Stromal cell of bone marrow (primary cell): ENCODE measurements around the gene TAS2R19.
A peak's percentile ranks its signal among the peaks of the same experiment; 100 is the strongest.
"Not testable (repeated sequence)": the region's sequence is repeated elsewhere in the genome, so short reads cannot be mapped to it uniquely, and the experiment has no call there.

Experiments
- DNase-seq: peaks from one replicate; pipeline ENCODE4 v3.0.0-alpha.2; 2012; ENCODE audit warnings: low read depth

The TAS2R19 gene, protein sequence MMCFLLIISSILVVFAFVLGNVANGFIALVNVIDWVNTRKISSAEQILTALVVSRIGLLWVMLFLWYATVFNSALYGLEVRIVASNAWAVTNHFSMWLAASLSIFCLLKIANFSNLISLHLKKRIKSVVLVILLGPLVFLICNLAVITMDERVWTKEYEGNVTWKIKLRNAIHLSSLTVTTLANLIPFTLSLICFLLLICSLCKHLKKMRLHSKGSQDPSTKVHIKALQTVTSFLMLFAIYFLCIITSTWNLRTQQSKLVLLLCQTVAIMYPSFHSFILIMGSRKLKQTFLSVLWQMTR

DNA sequence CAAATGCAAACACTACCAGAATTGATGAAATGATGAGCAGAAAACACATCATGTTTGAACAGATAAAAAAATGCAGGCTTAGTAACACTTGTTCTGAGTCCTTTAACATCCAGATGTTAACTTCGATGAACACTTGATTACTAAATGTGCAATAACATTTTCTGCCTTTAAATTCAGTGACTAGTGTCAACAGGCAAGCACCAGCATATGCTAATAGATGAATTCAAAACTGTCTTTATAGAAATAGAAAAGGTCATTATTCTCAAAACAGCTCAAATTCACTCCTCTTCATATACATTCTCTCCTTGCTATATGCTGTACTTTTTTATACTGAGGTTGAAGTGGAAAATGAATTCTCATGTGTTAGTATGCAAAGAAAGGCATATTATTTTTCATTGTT is at the start of gene TAS2R19:
TSS of gene TAS2R19 (minus strand) at position 101 of the 400 bp plus-strand sequence. CDS start at position 52, 49 bp downstream.
- DNase-seq: no peak

DNA sequence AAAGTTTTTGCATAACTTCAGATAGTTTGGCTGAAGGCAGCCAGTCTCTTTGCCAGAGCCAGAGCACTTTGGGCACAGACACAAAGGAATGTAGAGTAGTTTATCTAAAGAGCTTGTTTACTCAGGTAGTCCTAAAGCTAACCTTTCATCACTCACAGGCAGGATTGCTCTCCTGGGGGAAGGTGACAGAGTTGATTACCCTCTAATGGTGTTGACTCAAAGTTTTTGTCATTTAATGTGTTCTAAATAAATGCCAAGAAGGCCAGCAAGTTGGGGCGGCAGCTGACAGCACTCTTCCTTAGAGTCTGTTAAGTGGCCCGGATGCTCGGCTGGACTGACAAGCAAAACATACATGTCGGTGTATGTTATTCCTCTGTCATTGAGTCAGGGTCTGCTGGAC is 49.0 kb upstream of the TAS2R19 start:
- no peak for DNase-seq

DNA sequence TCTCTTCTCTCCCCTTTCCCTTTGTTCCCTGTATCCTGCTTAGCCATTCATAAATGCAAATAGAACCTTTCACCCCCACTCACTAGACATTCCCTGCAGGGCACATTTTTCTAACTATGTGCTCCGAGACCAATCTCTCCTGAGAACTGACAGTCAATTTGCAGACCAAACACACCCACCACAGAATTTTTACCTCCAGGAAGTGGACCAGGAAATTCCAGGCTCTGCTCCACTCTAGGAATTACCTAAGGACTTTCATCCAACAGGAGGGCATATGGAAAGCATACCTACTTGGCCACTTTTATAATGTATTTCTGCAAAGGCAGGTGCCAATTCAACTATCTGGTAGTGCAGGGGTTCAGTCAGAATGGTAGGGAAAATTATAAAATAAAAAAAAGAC is 48.6 kb upstream of the TAS2R19 start:
- no peak for DNase-seq

DNA sequence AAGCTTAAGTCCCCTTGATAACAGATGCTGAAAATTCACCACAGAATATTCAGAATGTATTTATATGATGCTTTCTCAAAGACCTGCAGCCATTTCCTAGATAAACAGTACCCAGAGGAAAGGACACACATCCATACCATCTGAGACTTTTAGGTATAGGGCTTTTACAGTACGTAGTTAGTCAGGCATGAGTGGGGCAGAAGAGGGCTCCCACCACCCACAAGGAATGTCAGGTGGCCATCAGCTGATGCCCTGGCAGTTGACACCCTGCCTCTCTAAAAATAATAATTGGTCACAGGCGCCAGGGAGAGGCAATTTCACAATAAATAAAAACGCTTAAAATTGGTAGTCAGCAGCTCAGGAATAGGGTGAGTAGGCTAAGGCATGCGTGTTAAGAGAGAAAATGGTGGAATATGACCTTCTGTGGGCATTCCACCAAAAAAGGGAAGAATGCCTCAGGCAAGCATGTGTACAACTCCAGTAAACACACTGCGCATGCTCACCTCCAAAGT is 47.5 kb upstream of the TAS2R19 start:
- no peak for DNase-seq

DNA sequence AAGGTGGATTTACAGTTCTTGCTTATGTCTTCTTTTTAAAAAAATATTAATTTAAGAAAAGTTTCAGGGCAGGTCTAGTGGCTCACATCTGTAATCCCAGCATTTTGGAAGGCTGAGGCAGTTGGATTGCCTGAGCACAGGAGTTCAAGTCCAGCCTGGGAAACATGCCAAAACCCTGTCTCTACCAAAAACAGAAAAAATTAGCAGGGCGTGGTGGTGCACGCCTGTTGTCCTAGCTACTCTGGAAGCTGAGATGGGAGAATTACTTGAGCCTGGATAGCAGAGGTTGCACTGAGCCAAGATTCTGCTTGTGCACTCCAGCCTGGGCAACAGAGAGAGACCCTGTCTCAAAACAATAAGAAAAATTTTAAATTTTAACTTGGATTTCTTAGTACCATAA is 45.1 kb upstream of the TAS2R19 start:
- peak; percentile 3 for DNase-seq

DNA sequence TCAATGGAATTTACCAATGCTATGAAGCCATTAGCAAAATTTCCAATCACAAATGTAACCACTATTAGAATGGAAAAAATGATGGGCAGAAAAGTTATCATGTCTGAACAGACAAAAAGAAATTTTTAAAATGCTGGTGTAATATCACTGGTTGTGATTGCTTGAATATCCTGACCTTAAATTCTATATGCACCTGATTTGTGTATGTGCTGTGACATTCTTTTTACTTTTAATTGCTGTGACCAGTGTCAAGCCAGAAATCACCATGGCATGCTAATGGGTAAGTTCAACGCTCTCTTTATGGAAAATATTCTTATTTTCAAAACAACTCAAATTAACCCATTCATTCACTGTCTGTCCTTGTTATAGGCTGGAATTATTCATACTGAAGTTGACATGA is 39.8 kb upstream of the TAS2R19 start, which contains the start of gene TAS2R46:
TSS of gene TAS2R46 (minus strand) at position 101 of the 400 bp plus-strand sequence. CDS start at position 101, 0 bp downstream.
- not testable (repeated sequence) for DNase-seq

DNA sequence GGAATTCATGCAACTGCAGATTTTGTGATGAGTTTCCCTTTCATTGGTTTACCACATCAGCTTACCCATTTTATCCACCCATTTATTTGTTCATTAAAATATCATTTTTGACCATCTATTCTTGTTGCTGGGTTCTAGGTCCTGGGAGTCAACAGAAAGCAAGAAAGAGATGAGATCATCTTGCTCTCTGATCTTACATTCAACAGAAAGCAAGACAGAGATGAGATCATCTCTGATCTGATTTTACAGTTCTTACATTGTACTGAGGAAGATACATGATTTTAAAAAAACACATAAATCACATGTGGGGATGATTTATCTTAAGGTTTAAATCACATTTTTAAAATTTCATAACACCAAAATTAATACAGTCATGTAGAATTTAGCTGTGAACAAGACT is 37.4 kb upstream of the TAS2R19 start:
- DNase-seq: no peak

DNA sequence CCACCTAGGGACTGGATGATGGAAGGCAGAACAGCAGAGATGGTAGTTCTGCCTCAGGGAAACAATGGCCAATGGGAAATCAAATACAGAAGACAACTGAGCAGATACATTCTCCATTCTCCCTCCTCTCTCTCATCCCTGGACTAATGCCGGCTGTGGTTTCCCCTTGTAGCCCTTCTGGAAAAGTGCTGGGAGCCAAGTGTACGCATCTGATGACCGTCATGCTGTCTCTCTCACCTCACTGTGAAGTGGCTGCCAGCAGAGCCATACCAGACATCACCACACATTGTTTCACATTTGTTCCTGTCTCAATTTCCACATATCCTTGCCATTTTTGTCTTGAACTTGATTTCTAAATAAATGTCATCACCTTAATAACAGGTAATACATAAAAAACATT is 36.6 kb upstream of the TAS2R19 start:
- DNase-seq: no peak

DNA sequence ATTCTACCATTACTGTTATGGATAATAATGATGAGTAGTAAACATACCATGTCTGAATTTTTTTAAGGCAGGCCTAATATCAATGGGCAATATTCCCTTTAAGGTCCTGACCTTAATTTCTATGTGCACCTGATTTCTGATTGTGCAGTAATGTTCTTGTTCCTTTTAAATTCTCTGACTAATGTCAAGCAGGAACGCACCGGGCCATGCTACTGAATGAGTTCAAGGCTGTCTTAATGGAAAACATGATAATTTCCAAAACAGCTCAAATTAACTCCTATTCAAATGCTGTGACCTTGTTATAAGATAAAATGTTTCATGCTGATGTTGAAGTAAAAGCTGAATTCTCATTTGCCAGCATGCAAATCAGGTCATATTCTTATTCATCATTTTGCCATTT is 32.9 kb upstream of the TAS2R19 start:
- no peak for DNase-seq

DNA sequence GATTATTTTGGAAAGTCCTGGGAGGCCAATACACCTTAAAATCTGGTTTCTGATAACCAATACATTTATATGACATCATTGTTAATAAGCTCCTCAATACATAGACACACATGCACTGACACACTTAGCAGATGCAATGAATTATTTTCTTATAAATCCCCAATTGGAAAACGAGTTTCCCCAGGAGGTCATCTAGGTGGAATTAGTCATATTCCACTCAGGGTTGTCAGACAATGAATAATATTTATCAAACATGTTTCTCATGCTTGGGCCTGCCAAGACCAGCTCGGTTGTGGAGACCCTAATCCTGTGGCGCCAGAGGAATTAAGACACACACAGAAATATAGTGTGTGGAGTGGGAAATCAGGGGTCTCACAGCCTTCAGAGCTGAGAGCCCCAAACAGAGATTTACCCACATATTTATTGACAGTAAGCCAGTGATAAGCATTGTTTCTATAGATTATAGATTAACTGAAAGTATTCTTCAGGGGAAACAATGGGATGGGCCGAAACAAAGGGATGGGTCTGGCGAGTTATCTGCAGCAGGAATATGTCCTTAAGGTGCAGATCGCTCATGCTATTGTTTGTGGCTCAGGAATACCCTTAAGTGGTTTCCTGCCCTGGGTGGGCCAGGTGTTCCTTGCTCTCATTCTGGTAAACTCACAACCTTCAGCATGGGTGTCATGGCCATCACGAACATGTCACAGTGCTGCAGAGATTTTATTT is 27.5 kb upstream of the TAS2R19 start:
- DNase-seq: not testable (repeated sequence)

DNA sequence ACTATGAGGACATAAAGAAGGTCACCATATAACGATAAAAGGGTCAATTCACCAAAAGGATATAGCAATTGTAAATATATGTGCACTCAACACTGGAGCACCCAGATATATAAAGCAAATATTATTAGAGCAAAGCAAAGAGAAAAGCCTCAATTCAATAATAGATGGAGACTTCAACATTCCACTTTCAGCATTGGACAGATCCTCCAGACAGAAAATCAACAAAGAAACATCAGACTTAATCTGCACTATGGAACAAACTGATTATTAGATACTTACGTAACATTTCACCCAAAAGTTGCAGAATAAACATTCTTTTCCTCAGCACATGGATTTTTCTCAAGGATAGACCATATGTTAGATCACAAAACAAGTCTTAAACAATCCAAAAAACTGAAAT is 18.9 kb upstream of the TAS2R19 start:
- DNase-seq: not testable (repeated sequence)

DNA sequence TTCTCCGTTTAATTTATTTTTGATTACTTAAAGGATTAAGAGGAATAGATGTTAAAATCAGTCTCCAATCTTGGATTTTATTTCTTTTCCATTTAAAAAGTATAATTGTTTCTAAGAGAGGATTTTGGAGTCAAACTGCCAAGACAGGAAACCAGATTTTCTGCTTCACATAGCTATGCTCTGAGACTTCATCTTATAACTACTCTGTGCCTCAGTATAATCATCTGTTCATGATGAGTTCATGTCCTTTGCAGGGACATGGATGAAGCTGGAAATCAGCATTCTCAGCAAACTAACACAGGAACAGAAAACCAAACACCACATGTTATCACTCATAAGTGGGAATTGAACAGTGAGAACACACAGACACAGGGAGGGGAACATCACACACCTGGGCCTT is 17.7 kb upstream of the TAS2R19 start:
- no peak for DNase-seq

DNA sequence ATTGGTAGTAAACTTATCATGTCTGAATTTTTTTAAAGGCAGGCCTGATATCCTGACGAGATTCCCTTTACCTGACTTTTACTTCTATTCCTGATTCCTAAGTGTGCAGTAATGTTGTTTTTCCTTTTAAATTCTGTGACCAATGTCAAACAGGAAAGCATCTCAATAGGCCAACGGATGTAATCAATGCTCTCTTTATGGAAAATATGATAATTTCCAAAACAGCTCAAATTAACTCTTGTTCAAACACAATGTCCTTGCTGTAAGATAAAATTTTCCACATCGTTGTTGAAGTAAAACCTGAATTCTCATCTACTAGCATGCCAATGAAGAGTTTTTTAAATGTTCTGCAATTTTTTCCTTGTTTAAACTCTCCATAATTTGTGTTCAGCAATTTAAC is 16.8 kb upstream of the TAS2R19 start:
- DNase-seq: no peak

DNA sequence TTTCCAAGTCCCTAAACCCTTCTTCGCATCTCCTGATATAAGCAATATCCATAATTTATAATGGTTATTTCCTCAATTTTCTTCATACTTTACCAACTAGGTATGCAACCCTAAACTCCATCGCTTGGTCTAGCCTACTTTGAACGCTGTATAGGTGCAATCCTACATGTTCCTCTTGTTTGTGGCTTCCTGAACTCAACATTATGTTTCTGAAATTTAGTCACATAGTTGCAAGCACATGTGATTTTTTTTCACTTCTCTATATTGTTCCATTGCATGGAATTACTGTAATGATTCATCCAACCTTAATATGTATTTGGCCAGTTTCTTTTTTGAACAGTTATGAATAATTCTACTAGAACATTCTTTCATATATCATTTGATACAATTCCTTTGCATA is 11.5 kb upstream of the TAS2R19 start:
- DNase-seq: not testable (repeated sequence)

DNA sequence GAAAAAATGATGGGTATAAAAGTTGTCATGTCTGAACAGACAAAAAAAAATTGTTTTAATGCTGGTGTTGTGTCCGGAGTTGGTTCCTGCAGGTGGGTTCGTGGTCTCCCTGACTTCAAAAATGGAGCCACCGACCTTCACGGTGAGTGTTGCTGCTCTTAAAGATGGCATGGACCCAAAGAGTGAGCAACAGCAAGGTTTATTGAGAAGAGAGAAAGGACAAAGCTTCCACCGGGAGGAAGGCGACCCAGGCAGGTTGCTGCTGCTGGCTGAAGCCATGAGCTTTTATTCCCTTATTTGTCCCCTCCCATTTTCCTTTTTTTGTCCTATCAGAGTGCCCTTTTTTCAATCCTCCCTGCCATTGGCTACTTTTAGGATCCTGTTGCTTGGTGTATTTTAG is 8.9 kb upstream of the TAS2R19 start, which contains the start of gene TAS2R31:
TSS of gene TAS2R31 (minus strand) at position 101 of the 400 bp plus-strand sequence. CDS start at position 29, 72 bp downstream.
- no peak for DNase-seq

DNA sequence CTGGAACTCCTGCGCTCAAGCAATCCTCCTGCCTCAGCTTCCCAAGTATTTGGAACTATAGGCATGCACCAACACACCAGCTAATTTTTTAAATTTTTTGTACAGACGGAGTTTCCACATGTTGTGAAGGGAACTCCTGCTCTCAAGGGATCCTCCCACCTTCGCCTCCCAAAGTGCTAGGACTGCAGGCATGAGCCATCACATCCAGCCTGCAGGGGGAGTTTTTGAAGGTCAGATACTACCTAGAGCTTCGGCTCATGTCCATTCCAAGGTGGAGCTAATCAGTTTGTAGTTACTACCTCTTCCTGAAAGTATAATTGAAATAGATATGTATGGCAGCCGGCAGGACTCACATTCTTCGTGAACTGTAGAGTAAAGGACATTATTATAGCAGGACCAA is 3.7 kb upstream of the TAS2R19 start:
- no peak for DNase-seq

DNA sequence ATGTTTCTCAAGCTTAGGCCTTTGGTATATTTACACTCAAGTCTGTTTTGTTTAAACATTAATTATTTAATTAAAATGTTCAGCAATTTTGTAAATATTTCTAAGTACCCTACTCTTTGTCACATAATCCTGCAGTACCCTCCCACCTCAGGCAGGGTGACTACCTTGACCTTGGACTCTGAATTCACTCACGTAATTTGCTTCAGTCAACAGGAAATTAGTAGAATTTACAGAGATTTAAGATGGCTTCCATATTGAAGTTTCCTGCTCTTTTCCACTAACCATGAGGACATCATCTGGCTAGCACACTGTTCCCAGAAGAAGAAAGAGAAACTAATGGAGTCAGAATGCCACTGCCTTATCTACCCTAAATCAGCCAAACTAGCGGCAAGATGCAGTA is 967 bp upstream of the TAS2R19 start:
- no peak for DNase-seq

DNA sequence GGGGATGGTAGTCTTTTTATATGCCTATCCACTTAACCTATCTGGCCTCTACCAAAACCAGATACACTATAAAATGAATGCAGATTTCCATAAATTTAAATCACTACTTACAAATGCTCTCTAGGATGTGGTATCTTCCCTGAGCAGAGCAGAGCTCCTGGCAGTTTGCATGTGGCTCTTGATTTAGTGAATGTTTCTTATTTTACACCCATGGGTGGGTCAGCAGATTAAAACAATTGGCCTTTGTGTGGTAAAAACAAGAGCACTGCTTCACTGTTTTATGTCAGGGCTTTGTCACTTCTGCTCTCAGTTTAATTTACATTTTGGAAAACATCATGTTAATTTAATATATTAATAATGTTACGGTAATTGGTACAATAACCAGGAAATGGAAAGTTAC is 5.5 kb downstream of the TAS2R19 start:
- DNase-seq: no peak

DNA sequence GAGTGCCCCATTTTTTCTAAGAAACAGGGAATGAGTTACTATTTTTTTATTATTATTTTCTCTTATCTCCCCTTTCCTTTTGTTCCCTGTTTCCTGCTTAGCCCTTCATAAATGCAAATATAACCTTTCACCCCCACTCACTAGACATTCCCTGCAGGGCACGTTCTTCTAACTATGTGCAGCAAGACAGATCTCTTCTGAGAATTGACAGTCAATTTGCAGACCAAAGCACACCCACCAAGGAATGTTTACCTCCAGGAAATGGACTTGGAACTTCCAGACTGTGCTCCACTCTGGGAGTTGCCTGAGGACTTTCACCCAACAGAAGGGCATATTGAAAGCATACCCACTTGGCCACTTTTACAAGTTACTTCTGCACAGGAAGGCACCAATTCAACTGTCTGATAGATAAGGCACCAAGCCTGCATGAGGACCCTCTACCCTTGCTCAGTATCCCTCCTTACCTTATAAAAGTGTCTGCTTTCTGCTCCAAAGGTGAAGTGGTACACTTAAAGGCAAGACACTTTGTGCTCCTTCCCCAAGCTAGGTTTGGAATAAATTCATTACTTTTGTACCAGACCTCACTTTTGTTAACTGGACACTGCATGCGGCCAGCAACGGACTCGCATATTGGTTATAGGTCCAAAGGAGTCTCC is 6.5 kb downstream of the TAS2R19 start:
- DNase-seq: no peak

DNA sequence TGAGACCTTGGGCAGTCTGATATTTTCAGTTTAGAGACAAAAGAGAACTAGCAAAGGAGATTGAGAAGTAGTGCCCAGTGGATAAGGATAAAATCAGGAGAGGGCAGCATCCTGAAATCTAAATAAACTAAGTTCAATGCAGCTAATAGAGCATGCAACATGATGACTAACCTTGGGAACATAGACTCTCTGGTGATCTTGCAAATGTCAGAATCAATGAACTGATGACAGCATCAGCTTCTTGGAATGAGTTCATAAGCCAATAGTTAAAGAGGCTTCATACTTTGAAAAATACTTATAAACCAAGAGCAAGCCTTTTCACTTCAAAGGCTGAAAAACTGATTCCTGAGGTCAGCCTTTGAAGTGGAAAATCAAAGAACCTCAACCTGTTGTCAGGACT is 8.2 kb downstream of the TAS2R19 start:
- peak; percentile 2 for DNase-seq

DNA sequence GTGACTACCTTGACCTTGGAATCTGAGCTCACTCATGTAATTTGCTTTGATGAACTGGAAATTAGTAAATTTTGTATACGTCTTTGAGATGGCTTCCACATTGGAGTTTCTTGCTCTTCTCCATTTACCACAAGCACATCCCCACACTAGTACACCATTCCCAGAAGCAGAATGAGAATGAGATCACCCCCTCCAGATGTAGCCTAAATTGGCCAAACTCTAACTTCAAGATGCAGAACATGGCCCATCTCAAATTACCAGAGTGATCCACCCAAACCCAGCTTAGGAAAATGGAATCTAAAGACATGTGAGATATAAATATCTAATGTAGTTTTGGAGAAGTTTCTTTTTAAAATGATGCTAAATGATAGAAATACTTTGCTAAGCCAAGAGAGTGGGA is 14.8 kb downstream of the TAS2R19 start:
- no peak for DNase-seq

DNA sequence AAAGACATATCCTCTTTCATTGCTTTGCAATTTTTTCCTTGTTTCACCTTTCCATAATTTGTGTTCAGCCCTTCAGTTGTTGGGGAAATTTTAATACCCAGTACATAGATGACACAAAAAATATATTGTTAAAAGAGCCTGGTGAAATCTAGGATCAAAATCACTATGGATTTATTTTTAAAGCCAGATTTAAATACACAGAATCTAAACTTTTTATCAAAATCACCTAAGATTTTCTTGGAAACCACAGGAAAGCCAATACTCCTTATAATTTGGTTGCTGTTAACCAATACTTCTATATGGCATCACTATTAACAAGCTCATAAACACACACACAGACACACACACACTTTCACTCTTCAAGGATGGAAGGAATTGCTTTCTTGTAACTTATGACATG is 24.2 kb downstream of the TAS2R19 start, which contains the start of gene TAS2R20:
TSS of gene TAS2R20 (minus strand) at position 101 of the 400 bp plus-strand sequence. CDS start 429 bp downstream, outside the sequence.
- no peak for DNase-seq

DNA sequence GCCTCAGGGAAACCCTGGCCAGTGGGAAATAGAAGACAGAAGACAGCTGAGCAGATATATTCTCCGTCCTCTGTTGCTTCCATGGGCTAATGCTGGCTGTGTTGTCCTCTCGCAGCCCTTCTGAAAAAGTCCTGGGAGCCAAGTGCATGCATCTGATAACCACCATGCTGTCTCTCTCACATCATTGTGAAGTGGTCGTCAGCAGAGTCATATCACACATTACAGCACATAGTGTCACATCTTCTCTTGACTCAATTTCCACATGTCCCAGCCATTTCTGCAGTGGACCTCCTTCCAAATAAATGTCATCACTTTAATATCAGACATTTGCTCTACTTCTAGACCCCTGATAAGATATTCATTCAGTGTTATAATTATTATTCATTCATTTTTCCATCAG is 28.1 kb downstream of the TAS2R19 start:
- DNase-seq: no peak
